GM12892 (cell line): ENCODE data around the gene SNRPD3.
"Not testable (repeated sequence)": the region's sequence is repeated elsewhere in the genome, so short reads cannot be mapped to it uniquely, and the experiment has no call there.

Experiments used
- DNase-seq: peaks from one replicate; pipeline ENCODE4 v3.0.0; 2011; ENCODE audit not compliant: insufficient read length
- FAIRE-seq: peaks from 2 replicates; lab custom pipeline; 2011; peaks lifted over from hg19 to GRCh38; lab: Jason Lieb, UNC
- POLR2A ChIP-seq: IDR thresholded peaks from 2 replicates; pipeline ENCODE4 v1.6.1; 2011; ENCODE audit warnings: low read depth, low read length, control low read depth
- POLR2AphosphoS5 ChIP-seq: IDR thresholded peaks from 2 replicates; pipeline ENCODE4 v1.6.1; 2011; ENCODE audit warnings: low read depth, low read length, control low read depth
- TAF1 ChIP-seq: IDR thresholded peaks from 2 replicates; pipeline ENCODE4 v1.6.1; 2011; ENCODE audit warnings: low read depth, mild to moderate bottlenecking, control low read depth, low read length, borderline replicate concordance

The SNRPD3 gene

GRCh38 chr22:24588757-24589481, 33.1 kb downstream of the SNRPD3 start:
- no peak for FAIRE-seq
- TF ChIP-seq POLR2A (no peak), TAF1 (no peak), POLR2AphosphoS5 (no peak)

GRCh38 chr22:24589518-24590030, 33.8 kb downstream of the SNRPD3 start:
- no peak for DNase-seq
- FAIRE-seq, result no peak
- TF ChIP-seq POLR2A (no peak), TAF1 (no peak), POLR2AphosphoS5 (no peak)

More at GRCh38 chr22:24588757-24589481, 33.1 kb downstream of the SNRPD3 start:
- DNase-seq, result no peak

GRCh38 chr22:24590596-24591173, 34.9 kb downstream of the SNRPD3 start:
- no peak for FAIRE-seq
- no peak for TF ChIP-seq POLR2AphosphoS5
- no peak for TF ChIP-seq POLR2A
- TF ChIP-seq TAF1, result no peak
- DNase-seq, result no peak

GRCh38 chr22:24591286-24591830, 35.6 kb downstream of the SNRPD3 start:
- FAIRE-seq (no peak), DNase-seq (no peak)
- TF ChIP-seq POLR2AphosphoS5 (no peak), TAF1 (no peak), POLR2A (no peak)

- no peak for FAIRE-seq
- DNase-seq, result peak; percentile 40
- TF ChIP-seq TAF1 (no peak), POLR2A (no peak), POLR2AphosphoS5 (no peak)
Measured at GRCh38 chr22:24592058-24592850, 36.5 kb downstream of the SNRPD3 start.

GRCh38 chr22:24592851-24593558, 37.2 kb downstream of the SNRPD3 start, which contains the start of gene LRRC75B:
LRRC75B (minus strand) TSS chr22:24593073; CDS start chr22:24593039, 34 bp downstream.
- peak; percentile 93 for FAIRE-seq
- TF ChIP-seq POLR2A (peak; percentile 44; the same call in 1 of the 2 replicates), POLR2AphosphoS5 (no peak)

GRCh38 chr22:24593559-24593835, 37.7 kb downstream of the SNRPD3 start:
- DNase-seq, FAIRE-seq: not testable (repeated sequence)

More at GRCh38 chr22:24592851-24593558, 37.2 kb downstream of the SNRPD3 start, which contains the start of gene LRRC75B:
- peak; percentile 90 for DNase-seq

GRCh38 chr22:24593836-24594568, 38.2 kb downstream of the SNRPD3 start:
- DNase-seq (no peak), FAIRE-seq (peak; percentile 38)
- TF ChIP-seq POLR2AphosphoS5, result no peak

DNA sequence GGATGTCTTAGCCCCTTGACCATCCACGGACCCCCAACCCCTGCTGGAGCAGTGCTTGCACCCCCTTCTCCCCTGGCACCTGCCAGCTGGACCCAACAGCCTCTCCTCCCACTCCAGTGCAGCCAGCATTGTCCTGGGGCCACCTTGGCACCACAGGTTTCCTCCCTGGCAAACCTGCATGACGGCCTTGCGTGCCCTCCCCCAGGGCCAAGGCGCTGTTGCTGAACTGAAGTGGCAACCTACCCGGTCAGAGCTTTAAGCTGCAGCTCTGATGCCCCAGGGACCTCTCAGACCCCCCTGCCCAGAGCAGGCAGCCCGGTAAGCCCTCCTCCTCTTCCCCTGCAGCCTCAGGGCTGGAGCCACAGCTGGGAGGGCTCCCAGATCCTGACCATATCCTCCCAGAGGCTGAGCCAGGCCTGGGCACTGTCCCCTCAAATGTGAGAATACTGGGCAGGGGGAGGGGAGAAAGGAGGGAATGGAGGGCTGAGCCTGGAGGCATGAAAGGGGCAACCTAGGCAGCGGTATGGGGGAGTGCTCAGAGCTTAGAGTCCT, 38.8 kb downstream of the SNRPD3 start:
- FAIRE-seq (no peak), DNase-seq (no peak)
- no peak for TF ChIP-seq POLR2AphosphoS5
- TF ChIP-seq POLR2A, result no peak
- TF ChIP-seq TAF1, result no peak

DNA sequence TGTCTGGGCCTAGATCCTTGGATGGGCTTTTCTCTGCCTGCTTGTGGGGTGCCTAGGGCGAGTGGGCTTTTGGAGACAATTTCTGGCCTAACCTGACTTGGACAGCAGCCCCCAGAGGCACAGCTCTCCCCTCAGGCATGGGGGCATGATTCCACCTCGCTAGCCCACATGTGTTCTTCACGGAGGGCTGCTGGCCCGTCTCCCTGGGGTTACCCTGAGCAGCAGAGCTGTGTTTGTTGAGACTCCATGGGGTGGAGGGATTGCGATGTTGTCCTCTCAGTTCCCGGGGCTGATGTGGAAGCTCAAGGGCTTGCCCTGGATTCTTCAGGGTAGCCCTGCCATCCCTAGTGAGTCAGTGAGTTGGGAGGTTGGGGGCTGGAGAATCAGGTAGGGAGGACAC, 39.4 kb downstream of the SNRPD3 start:
- DNase-seq (no peak), FAIRE-seq (no peak)
- TF ChIP-seq POLR2A (no peak), POLR2AphosphoS5 (no peak), TAF1 (no peak)
